ENCODE results near the gene BBS9. TPM values are rescaled to one million over a fixed set of nuclear protein-coding genes. Genes with fewer than 3 reads are reported as not detected.
"Not testable (repeated sequence)": the region's sequence is repeated elsewhere in the genome, so short reads cannot be mapped to it uniquely, and the experiment has no call there.

Gene BBS9
- total and polyA plus RNA-seq, 8 donors, result 2.6 to 10.8 (median 6.0) TPM

- Histone ChIP-seq H3K27ac (no peak overlapping the region), H3K4me1 (no peaks in the 10 kb centered on the region), H3K36me3 (no peaks in the 10 kb centered on the region), H3K4me3 (no peak overlapping the region), H3K9me3 (no peaks in the 10 kb centered on the region), H3K27me3 (no peaks in the 10 kb centered on the region)
- no peak for TF ChIP-seq CTCF (IDR thresholded peaks at IDR 0.05)
- WGBS, 2 donors, result 80 to 85% methylated on average over 4 of the region's 4 CpGs
- FAIRE-seq (no peak), DNase-seq (no peak), ATAC-seq (no peak)
- intact Hi-C loops (cut with DNase I), result no loop called here
These were observed 343.1 kb downstream of the BBS9 start for GRCh38 chr7:33472348-33473025.

- no peak overlapping the region for H3K4me3 ChIP-seq
- no peak for DNase-seq
- no peaks in the 10 kb centered on the region for H3K27me3 ChIP-seq
- WGBS, 2 donors, result 95 to 97% methylated on average over 1 of the region's 1 CpG
- ATAC-seq, result no peak
- no peak overlapping the region for H3K27ac ChIP-seq
- no peak for FAIRE-seq
- no peaks in the 10 kb centered on the region for H3K36me3 ChIP-seq
- H3K4me1 ChIP-seq, result no peaks in the 10 kb centered on the region
- no peaks in the 10 kb centered on the region for H3K9me3 ChIP-seq
- intact Hi-C loops (cut with DNase I), result no loop called here
- TF ChIP-seq CTCF (IDR thresholded peaks at IDR 0.05), result no peak
These were observed 348.5 kb downstream of the BBS9 start for GRCh38 chr7:33477719-33478480.

- ATAC-seq; H3K9me3 ChIP-seq; FAIRE-seq; intact Hi-C loops (cut with DNase I); H3K27ac ChIP-seq; H3K4me3 ChIP-seq; H3K27me3 ChIP-seq; DNase-seq; H3K36me3 ChIP-seq; H3K4me1 ChIP-seq: not testable (repeated sequence)
- 92 to 93% methylated on average over 1 of the region's 1 CpG for WGBS, 2 donors
These were observed 355.1 kb downstream of the BBS9 start for GRCh38 chr7:33484476-33484875.

GRCh38 chr7:33485747-33486493, 356.6 kb downstream of the BBS9 start:
- Histone ChIP-seq H3K27ac (no peak overlapping the region), H3K4me1 (no peaks in the 10 kb centered on the region), H3K9me3 (no peaks in the 10 kb centered on the region), H3K36me3 (no peaks in the 10 kb centered on the region), H3K27me3 (no peaks in the 10 kb centered on the region), H3K4me3 (no peak overlapping the region)
- no peak for DNase-seq
- FAIRE-seq, result no peak
- ATAC-seq, result no peak
- intact Hi-C loops (cut with DNase I), result no loop called here
- no peak for TF ChIP-seq CTCF (IDR thresholded peaks at IDR 0.05)
- 83 to 85% methylated on average over 4 of the region's 4 CpGs for WGBS, 2 donors

- no peaks in the 10 kb centered on the region for H3K36me3 ChIP-seq
- no peak for TF ChIP-seq CTCF (IDR thresholded peaks at IDR 0.05)
- no peak for ATAC-seq
- no peak for DNase-seq
- intact Hi-C loops (cut with DNase I), result no loop called here
- 94 to 100% methylated on average over 1 of the region's 1 CpG for WGBS, 2 donors
- H3K27me3 ChIP-seq, result no peaks in the 10 kb centered on the region
- no peak overlapping the region for H3K4me3 ChIP-seq
- no peaks in the 10 kb centered on the region for H3K4me1 ChIP-seq
- H3K27ac ChIP-seq, result no peak overlapping the region
- no peak for FAIRE-seq
- no peaks in the 10 kb centered on the region for H3K9me3 ChIP-seq
These were observed 357.3 kb downstream of the BBS9 start for GRCh38 chr7:33486633-33487032.

All from pancreas (tissue), 10 donors.